H1 (cell line): ENCODE results near the gene S100A6. TPM values are rescaled to one million over a fixed set of nuclear protein-coding genes. Genes with fewer than 3 reads are reported as not detected.

Source experiments
- CTCF ChIA-PET: fragments of 300-600 bp; sonication (Branson Sonifier 250); formaldehyde crosslinking; loops from one replicate; lab custom pipeline; 2021; ENCODE audit not compliant: partially characterized antibody; lab: Charles Lee
- POLR2A ChIA-PET: fragments of 300-600 bp; sonication (Branson Sonifier 250); formaldehyde crosslinking; loops from one replicate; lab custom pipeline; 2021; ENCODE audit warnings: inconsistent platforms; ENCODE audit not compliant: partially characterized antibody; lab: Charles Lee
- DNase-seq, 2 experiments: peaks; one replicate each; pipeline versions ENCODE4 v3.0.0 to v3.0.0-alpha.2; 2010 to 2022; ENCODE audit warnings: low spot score in 2 of 2, low read depth in 1 of 2, mixed read lengths in 1 of 2
- FAIRE-seq: peaks from 2 replicates; lab custom pipeline; 2011; peaks lifted over from hg19 to GRCh38; lab: Jason Lieb, UNC
- H2AFZ ChIP-seq: 2 replicates; pipeline ENCODE4 v1.8.1; 2012; ENCODE audit warnings: low read length, inconsistent platforms
- H2AK5ac ChIP-seq: 2 replicates; pipeline ENCODE4 v1.6.1; 2013; ENCODE audit warnings: low read depth, low read length
- H2BK120ac ChIP-seq: replicated peaks from 2 replicates; pipeline ENCODE3; 2013; ENCODE audit warnings: low read depth, low read length, inconsistent platforms
- H2BK12ac ChIP-seq: 2 replicates; pipeline ENCODE4 v1.6.1; 2013; ENCODE audit warnings: low read depth, low read length
- H2BK15ac ChIP-seq: 2 replicates; pipeline ENCODE4 v1.6.1; 2013; ENCODE audit warnings: low read length
- H2BK20ac ChIP-seq: 2 replicates; pipeline ENCODE4 v1.6.1; 2013; ENCODE audit warnings: low read length
- H2BK5ac ChIP-seq: 2 replicates; pipeline ENCODE4 v1.6.1; 2013; ENCODE audit warnings: low read depth, low read length
- H3K14ac ChIP-seq: 2 replicates; pipeline ENCODE4 v1.6.1; 2013; ENCODE audit warnings: inconsistent platforms; ENCODE audit not compliant: insufficient read length
- H3K18ac ChIP-seq: 2 replicates; pipeline ENCODE4 v1.6.1; 2013; ENCODE audit warnings: low read length; ENCODE audit errors: extremely low read depth
- H3K23ac ChIP-seq: 2 replicates; pipeline ENCODE4 v1.6.1; 2013; ENCODE audit warnings: inconsistent platforms; ENCODE audit not compliant: insufficient read length
- H3K23me2 ChIP-seq: 2 replicates; pipeline ENCODE4 v1.6.1; 2013; ENCODE audit warnings: low read depth, low read length
- H3K27ac ChIP-seq: 2 replicates; pipeline ENCODE4 v1.6.1; 2011; ENCODE audit warnings: low read depth, low read length, inconsistent platforms
- H3K27me3 ChIP-seq, 4 experiments: replicated peaks in 1 of 4; 1 replicate in 1 of 4; 2 replicates in 3 of 4; pipeline versions ENCODE4 v1.6.1 to v1.8.1; 2011 to 2013; ENCODE audit warnings: low read length in 3 of 4, mild to moderate bottlenecking in 3 of 4, inconsistent platforms in 2 of 4, mixed read lengths in 2 of 4, moderate library complexity in 1 of 4; ENCODE audit not compliant: control insufficient read depth in 3 of 4, insufficient read depth in 3 of 4; ENCODE audit errors: extremely low read depth in 1 of 4
- H3K36me3 ChIP-seq, 4 experiments: 2 replicates each; pipeline versions ENCODE4 v1.6.1 to v1.8.1; 2011 to 2013; ENCODE audit warnings: mild to moderate bottlenecking in 4 of 4, low read length in 3 of 4, moderate library complexity in 2 of 4, control low read depth in 1 of 4, inconsistent platforms in 1 of 4; ENCODE audit not compliant: insufficient read depth in 4 of 4, control insufficient read depth in 2 of 4
- H3K4ac ChIP-seq: replicated peaks from 2 replicates; pipeline ENCODE3; 2013; ENCODE audit warnings: low read length, low read depth, mixed read lengths, inconsistent platforms; ENCODE audit not compliant: insufficient read length
- H3K4me1 ChIP-seq, 4 experiments: replicated peaks in 1 of 4; 1 replicate in 1 of 4; 2 replicates in 3 of 4; pipeline versions ENCODE4 v1.6.1 to v1.8.1; 2011 to 2013; ENCODE audit warnings: low read length in 3 of 4, inconsistent platforms in 2 of 4, mixed read lengths in 1 of 4; ENCODE audit not compliant: insufficient read depth in 4 of 4, control insufficient read depth in 3 of 4
- H3K4me2 ChIP-seq, 2 experiments: 2 replicates each; pipeline versions ENCODE4 v1.6.1 to v1.8.1; 2011 to 2013; ENCODE audit warnings: low read depth in 2 of 2, low read length in 2 of 2, control low read depth in 1 of 2, inconsistent platforms in 1 of 2, mild to moderate bottlenecking in 1 of 2; ENCODE audit not compliant: insufficient read depth in 1 of 2
- H3K4me3 ChIP-seq, 4 experiments: fragments of 200-600, 300-600 bp in 1 of 4; sonication (generic), shearing (Covaris generic), sonication (Bioruptor Twin) in 1 of 4; 2 replicates each; pipeline versions ENCODE4 v1.5.1 to v1.8.1; 2011 to 2016; ENCODE audit warnings: low read length in 4 of 4, low read depth in 3 of 4, control low read depth in 2 of 4, inconsistent platforms in 2 of 4, mild to moderate bottlenecking in 2 of 4, mixed read lengths in 1 of 4, moderate library complexity in 1 of 4; ENCODE audit not compliant: insufficient read depth in 2 of 4; ENCODE audit errors: extremely low read depth in 1 of 4
- H3K56ac ChIP-seq: replicated peaks from 2 replicates; pipeline ENCODE3; 2013; ENCODE audit warnings: low read depth, mild to moderate bottlenecking, mixed read lengths, low read length, inconsistent platforms; ENCODE audit not compliant: insufficient read length
- H3K79me1 ChIP-seq: 2 replicates; pipeline ENCODE4 v1.6.1; 2013; ENCODE audit warnings: low read depth, low read length, control low read depth
- H3K79me2 ChIP-seq, 2 experiments: 2 replicates each; pipeline versions ENCODE4 v1.6.1 to v1.8.1; 2012 to 2013; ENCODE audit warnings: low read length in 2 of 2, mild to moderate bottlenecking in 2 of 2, inconsistent platforms in 1 of 2; ENCODE audit not compliant: insufficient read depth in 2 of 2, control insufficient read depth in 1 of 2
- H3K9ac ChIP-seq, 4 experiments: replicated peaks in 1 of 4; 1 replicate in 1 of 4; 2 replicates in 3 of 4; pipeline versions ENCODE4 v1.6.1 to v1.8.1; 2011 to 2013; ENCODE audit warnings: low read depth in 3 of 4, low read length in 3 of 4, control low read depth in 2 of 4, mild to moderate bottlenecking in 2 of 4, moderate library complexity in 2 of 4, inconsistent platforms in 1 of 4; ENCODE audit errors: extremely low read depth in 1 of 4
- H3K9me3 ChIP-seq, 2 experiments: 2 replicates each; pipeline versions ENCODE4 v1.6.1 to v1.8.1; 2012 to 2013; ENCODE audit warnings: mild to moderate bottlenecking in 2 of 2, moderate library complexity in 2 of 2, control low read depth in 1 of 2, inconsistent platforms in 1 of 2, low read depth in 1 of 2, low read length in 1 of 2, mixed read lengths in 1 of 2; ENCODE audit not compliant: insufficient read depth in 2 of 2
- H4K20me1 ChIP-seq, 2 experiments: replicated peaks in 1 of 2; 2 replicates each; pipeline versions ENCODE3 to v1.8.1; 2011 to 2013; ENCODE audit warnings: inconsistent platforms in 2 of 2, low read length in 2 of 2, mild to moderate bottlenecking in 1 of 2; ENCODE audit not compliant: insufficient read depth in 2 of 2, control insufficient read depth in 1 of 2
- H4K5ac ChIP-seq: 2 replicates; pipeline ENCODE4 v1.6.1; 2013; ENCODE audit warnings: low read length, low read depth, mixed read lengths, inconsistent platforms; ENCODE audit not compliant: insufficient read length
- H4K8ac ChIP-seq: 2 replicates; pipeline ENCODE4 v1.8.0; 2013; ENCODE audit warnings: mild to moderate bottlenecking, moderate library complexity, low read length, inconsistent platforms; ENCODE audit not compliant: insufficient read depth; ENCODE audit errors: extremely low read depth
- H4K91ac ChIP-seq: replicated peaks from 2 replicates; pipeline ENCODE3; 2013; ENCODE audit warnings: low read length, mixed read lengths, inconsistent platforms; ENCODE audit not compliant: insufficient read length
- CBX8 ChIP-seq: fragments of 300-800, 300-1000 bp; sonication (generic); IDR thresholded peaks from 2 replicates; pipeline ENCODE4 v1.7.1; 2016; ENCODE audit warnings: low read depth, low read length, borderline replicate concordance
- CHD2 ChIP-seq: IDR thresholded peaks from 2 replicates; pipeline ENCODE4 v1.6.1; 2012; ENCODE audit warnings: low read length, improper control_type of control experiment
- MAFK ChIP-seq: IDR thresholded peaks from 2 replicates; pipeline ENCODE4 v1.6.1; 2012; ENCODE audit warnings: low read depth, mild to moderate bottlenecking, improper control_type of control experiment, low read length
- NRF1 ChIP-seq: IDR thresholded peaks from 2 replicates; pipeline ENCODE4 v1.6.1; 2011; ENCODE audit warnings: mild to moderate bottlenecking, low read depth, low read length, improper control_type of control experiment
- POLR2AphosphoS5 ChIP-seq: IDR thresholded peaks from 2 replicates; pipeline ENCODE4 v1.6.1; 2011; ENCODE audit warnings: low read depth, low read length
- RBBP5 ChIP-seq: IDR thresholded peaks from 2 replicates; pipeline ENCODE4 v1.7.1; 2012; ENCODE audit warnings: low read depth, mild to moderate bottlenecking, inconsistent platforms, low read length, moderate library complexity, borderline replicate concordance
- RFX5 ChIP-seq: IDR thresholded peaks from 2 replicates; pipeline ENCODE4 v1.6.1; 2011; ENCODE audit warnings: low read depth, low read length, improper control_type of control experiment, borderline replicate concordance
- SAP30 ChIP-seq: fragments of 300-600 bp; sonication (generic); IDR thresholded peaks from 2 replicates; pipeline ENCODE4 v1.7.1; 2012; ENCODE audit warnings: low read length, moderate library complexity, mild to moderate bottlenecking, inconsistent platforms; ENCODE audit not compliant: insufficient read depth, insufficient replicate concordance
- TBP ChIP-seq: IDR thresholded peaks from 2 replicates; pipeline ENCODE4 v1.6.1; 2011; ENCODE audit warnings: low read depth, low read length, improper control_type of control experiment
- WGBS, 2 experiments: shearing (Covaris generic) in 1 of 2; methylation state at CpG; one replicate each; pipeline versions ENCODE4 v1.1.6 to v1.1.7; 2013 to 2015; ENCODE audit warnings: low lambda C conversion rate in 2 of 2, mixed read lengths in 2 of 2, inconsistent platforms in 1 of 2, low coverage in 1 of 2, missing lambda C conversion rate in 1 of 2; ENCODE audit not compliant: insufficient replicate concordance in 2 of 2, insufficient coverage in 1 of 2, insufficient read length in 1 of 2; ENCODE audit errors: extremely low coverage in 1 of 2, missing lambda C conversion rate in 1 of 2; 5-methylcytosine and 5-hydroxymethylcytosine counted together
- polyA plus RNA-seq, 7 experiments: library from polyadenylated mRNA; depleted of rRNA in 3 of 7; stranded (reverse) in 5 of 7; unstranded in 2 of 7; fragments of >200 nt in 5 of 7; fragments of 200-250 nt in 2 of 7; gene quantifications; 1 replicate in 5 of 7; 2 replicates in 1 of 7; 4 replicates in 1 of 7; pipeline versions ENCODE4 v1.2.1 to v1.2.3, GENCODE V29; 2011 to 2013; ENCODE audit warnings: missing spikeins in 2 of 7, mixed read lengths in 2 of 7
- total RNA-seq: library from RNA; stranded (reverse); fragmentation: NEBNext Ultra II Directional; extraction: Animal tissue kit (Norgen Biotek cat#: 25700); gene quantifications from 2 replicates; pipeline ENCODE4 v1.2.1, GENCODE V29; 2021
- TF ChIP-seq, protein P1 (sequence below): IDR thresholded peaks from 2 replicates; pipeline ENCODE4 v1.6.1; 2012; ENCODE audit warnings: inconsistent platforms

Gene S100A6
- total and polyA plus RNA-seq, 2 of the 8 experiments (the other 6 are each of a cell fraction or from before 2014, with no cell fraction given), result 11.1 to 63.0 TPM

DNA sequence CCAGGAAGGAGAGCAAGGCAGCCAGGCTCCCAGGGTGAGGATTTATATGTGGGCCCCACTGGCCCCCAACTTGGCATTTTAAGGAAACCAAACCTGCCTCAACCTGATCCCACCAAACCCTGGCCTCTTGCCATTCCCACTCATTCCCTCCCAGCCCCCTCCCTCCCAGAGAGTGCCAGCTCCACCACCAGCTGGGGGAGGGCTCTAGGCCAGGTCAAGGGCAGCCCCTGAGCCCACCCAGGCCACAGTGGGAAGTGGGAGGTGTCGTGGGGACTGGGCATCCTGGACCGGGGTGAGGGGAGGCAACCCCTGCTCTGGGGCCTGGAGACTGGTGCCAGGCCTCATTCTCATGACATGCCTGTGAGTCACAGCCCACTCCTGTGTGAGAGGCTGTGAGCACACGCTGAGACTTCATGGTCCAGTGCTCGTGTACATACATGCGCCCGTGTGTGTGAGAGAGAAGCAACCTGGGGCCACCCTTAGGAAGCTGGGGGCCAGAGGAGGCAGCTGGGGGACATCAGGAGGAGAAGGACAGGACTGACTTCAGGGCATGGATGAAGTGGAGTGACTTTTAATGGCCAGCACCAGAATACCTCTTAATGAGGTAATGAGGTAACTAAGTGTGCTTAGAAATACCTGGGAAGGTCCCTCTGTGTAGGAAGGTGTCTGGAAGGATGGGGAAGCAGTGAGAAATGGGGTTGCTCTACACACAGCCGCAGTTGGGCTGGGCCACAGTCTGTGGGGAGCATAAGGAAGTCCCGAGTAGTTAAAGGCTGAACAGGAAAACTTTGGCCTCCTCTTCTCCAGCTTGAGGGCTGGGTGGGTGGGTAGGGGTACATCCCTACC is 30.0 kb upstream of the S100A6 start, which contains the start of gene S100A2:
Gene S100A2 (minus strand): TSS at position 316 of the 846 bp plus-strand sequence. CDS start 1,967 bp downstream, outside the sequence.
- peak within 1 kb of the TSS; percentile 99 for H2BK20ac ChIP-seq
- no peaks in the 10 kb centered on the region for H3K9me3 ChIP-seq
- peak within 1 kb of the TSS; percentile 88 for H3K4ac ChIP-seq
- FAIRE-seq, result no peak
- peak within 1 kb of the TSS in 2 of 4 experiments; percentile 26 to 36; a peak in 1 of 7 replicates for H3K9ac ChIP-seq
- H2BK5ac ChIP-seq, result peak within 1 kb of the TSS; percentile 97; the same call in 1 of the 2 replicates
- H4K20me1 ChIP-seq, result no peaks in the 10 kb centered on the region
- no peaks in the 10 kb centered on the region; the same call in 1 of the 2 replicates for H3K23me2 ChIP-seq
- no peak within 1 kb of the TSS for H3K23ac ChIP-seq
- peak within 1 kb of the TSS; percentile 34 for H4K5ac ChIP-seq
- 0 out of 2 replicates have a peak within 1 kb of the TSS, but pooled peaks have one; percentile 9 for H2AFZ ChIP-seq
- H3K18ac ChIP-seq, result peak within 1 kb of the TSS; percentile 87
- H3K56ac ChIP-seq, result peak within 1 kb of the TSS; percentile 88
- ChIA-PET POLR2A (interaction anchor here (0.6 to 1.6 kb wide), 13 partner anchors 9 to 83 kb away, joined by 3 to 7 read pairs (median 4); partner anchors contain the start of genes CHTOP, S100A13, S100A16 and S100A4), CTCF (interaction anchor here (0.6 to 4.4 kb wide), 20 partner anchors 13 to 445 kb away, joined by 3 to 20 read pairs (median 4); partner anchors contain the start of genes S100A14, S100A4, S100A5 and S100A6)
- 0 out of 7 replicates have a peak, but pooled peaks cover 0 to 4% (median 0%) of the 10 kb centered on the region in 4 experiments for H3K27me3 ChIP-seq
- no peaks in the 10 kb centered on the region for H3K79me2 ChIP-seq
- peak within 1 kb of the TSS; percentile 5 to 37; a peak in 3 of 4 replicates for H3K4me2 ChIP-seq
- H2BK15ac ChIP-seq, result peak within 1 kb of the TSS; percentile 99
- no peak within 1 kb of the TSS for H3K4me3 ChIP-seq
- H4K91ac ChIP-seq, result peak within 1 kb of the TSS; percentile 98
- WGBS, 2 experiments, result 83% methylated on average over 8 of the region's 8 CpGs; no CpG with 5 or more reads in 1 of the 2 experiments
- H3K14ac ChIP-seq, result no peak within 1 kb of the TSS
- DNase-seq, result no peak
- H3K79me1 ChIP-seq, result no peaks in the 10 kb centered on the region
- H3K27ac ChIP-seq, result no peak within 1 kb of the TSS
- H2BK120ac ChIP-seq, result peak within 1 kb of the TSS; percentile 96
- no peaks in the 10 kb centered on the region for H3K36me3 ChIP-seq
- H4K8ac ChIP-seq, result peak within 1 kb of the TSS; percentile 64; the same call in 1 of the 2 replicates
- peak within 1 kb of the TSS; percentile 96 for H2AK5ac ChIP-seq
- H3K4me1 ChIP-seq, result peaks cover 11 to 26% (median 20%) of the 10 kb centered on the region in 4 experiments
- H2BK12ac ChIP-seq, result peak within 1 kb of the TSS; percentile 99
- TF ChIP-seq NRF1, result no peak
- TF ChIP-seq RFX5, result no peak
- no peak for TF ChIP-seq CHD2
- TF ChIP-seq TBP, result no peak
- TF ChIP-seq CBX8, result no peak
- TF ChIP-seq POLR2AphosphoS5, result no peak
- TF ChIP-seq MAFK, result no peak
- no peak for TF ChIP-seq RBBP5
- TF ChIP-seq, protein P1, sequence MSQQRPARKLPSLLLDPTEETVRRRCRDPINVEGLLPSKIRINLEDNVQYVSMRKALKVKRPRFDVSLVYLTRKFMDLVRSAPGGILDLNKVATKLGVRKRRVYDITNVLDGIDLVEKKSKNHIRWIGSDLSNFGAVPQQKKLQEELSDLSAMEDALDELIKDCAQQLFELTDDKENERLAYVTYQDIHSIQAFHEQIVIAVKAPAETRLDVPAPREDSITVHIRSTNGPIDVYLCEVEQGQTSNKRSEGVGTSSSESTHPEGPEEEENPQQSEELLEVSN, result no peak
- no peak for TF ChIP-seq SAP30
